MM.1S (cell line): ENCODE results near the gene GUCY1A2.

ENCODE experiments used
- DNase-seq: peaks from one replicate; pipeline ENCODE4 v3.0.0-alpha.2; 2015
- H2AFZ ChIP-seq: fragments of 300-600 bp; sonication (generic); 2 replicates; pipeline ENCODE4 v1.6.0; 2016; ENCODE audit warnings: antibody characterized with exemption, low read length
- H3F3A ChIP-seq: fragments of 300-600 bp; sonication (generic); 2 replicates; pipeline ENCODE4 v1.6.1; 2016; ENCODE audit warnings: mild to moderate bottlenecking, antibody characterized with exemption, low read length, moderate library complexity, mixed read lengths; ENCODE audit not compliant: insufficient read depth
- H3K27ac ChIP-seq: fragments of 300-600 bp; sonication (generic); 2 replicates; pipeline ENCODE4 v1.5.1; 2016; ENCODE audit warnings: mild to moderate bottlenecking, low read length
- H3K27me3 ChIP-seq: fragments of 300-600 bp; sonication (generic); replicated peaks from 2 replicates; pipeline ENCODE4 v1.6.0; 2016; ENCODE audit warnings: low read length; ENCODE audit not compliant: insufficient read depth
- H3K36me3 ChIP-seq: fragments of 300-600 bp; sonication (generic); replicated peaks from 2 replicates; pipeline ENCODE4 v1.6.1; 2016; ENCODE audit warnings: mild to moderate bottlenecking, low read length, mixed read lengths; ENCODE audit not compliant: insufficient read depth
- H3K4me1 ChIP-seq: fragments of 300-600 bp; sonication (generic); 2 replicates; pipeline ENCODE4 v1.6.1; 2016; ENCODE audit warnings: low read length, mixed read lengths
- H3K4me2 ChIP-seq: fragments of 300-600 bp; sonication (generic); 2 replicates; pipeline ENCODE4 v1.6.0; 2016; ENCODE audit warnings: low read depth, low read length
- H3K4me3 ChIP-seq: fragments of 300-600 bp; sonication (generic); 2 replicates; pipeline ENCODE4 v1.5.1; 2016; ENCODE audit warnings: low read length, mixed read lengths
- H3K79me2 ChIP-seq: fragments of 300-600 bp; sonication (generic); 2 replicates; pipeline ENCODE4 v1.6.1; 2016; ENCODE audit warnings: mixed run types, low read length, mixed read lengths
- H3K9ac ChIP-seq: fragments of 300-600 bp; sonication (generic); 2 replicates; pipeline ENCODE4 v1.6.1; 2016; ENCODE audit warnings: low read length, mixed read lengths
- H3K9me2 ChIP-seq: fragments of 300-600 bp; sonication (generic); replicated peaks from 2 replicates; pipeline ENCODE4 v1.6.1; 2016; ENCODE audit warnings: mild to moderate bottlenecking, low read length, mixed read lengths; ENCODE audit not compliant: insufficient read depth
- H3K9me3 ChIP-seq: fragments of 300-600 bp; sonication (generic); replicated peaks from 2 replicates; pipeline ENCODE4 v1.6.1; 2016; ENCODE audit warnings: mild to moderate bottlenecking, low read length, mixed read lengths; ENCODE audit not compliant: insufficient read depth
- H4K20me1 ChIP-seq: fragments of 300-600 bp; sonication (generic); 2 replicates; pipeline ENCODE4 v1.6.1; 2016; ENCODE audit warnings: mild to moderate bottlenecking, low read length, moderate library complexity, mixed read lengths; ENCODE audit not compliant: insufficient read depth
- EZH2 ChIP-seq: fragments of 300-600 bp; sonication (generic); optimal IDR thresholded peaks from 2 replicates; pipeline ENCODE3; 2017; ENCODE audit warnings: low read depth, mild to moderate bottlenecking, antibody characterized with exemption, low read length, mixed read lengths
- EZH2phosphoT487 ChIP-seq: fragments of 300-600 bp; sonication (generic); IDR thresholded peaks from 2 replicates; pipeline ENCODE4 v1.6.1; 2018; ENCODE audit warnings: antibody characterized with exemption, low read length
- TF ChIP-seq, protein P1 (sequence below): fragments of 300-600 bp; sonication (generic); IDR thresholded peaks from 2 replicates; pipeline ENCODE4 v1.5.1; 2016; ENCODE audit warnings: antibody characterized with exemption, low read length, mixed read lengths

Gene GUCY1A2

GRCh38 chr11:106627694-106628093 is 390.6 kb downstream of the GUCY1A2 start:
- Histone ChIP-seq H3K9me3 (no peaks in the 10 kb centered on the region), H3K9me2 (no peaks in the 10 kb centered on the region), H3K27me3 (no peaks in the 10 kb centered on the region), H4K20me1 (no peaks in the 10 kb centered on the region), H2AFZ (no peak overlapping the region), H3K27ac (no peak overlapping the region), H3K4me2 (no peak overlapping the region), H3K4me3 (no peak overlapping the region), H3K4me1 (no peaks in the 10 kb centered on the region), H3K79me2 (no peaks in the 10 kb centered on the region), H3K9ac (no peak overlapping the region), H3K36me3 (no peaks in the 10 kb centered on the region), H3F3A (no peaks in the 10 kb centered on the region)
- no peak for DNase-seq
- no peak for TF ChIP-seq EZH2
- TF ChIP-seq, protein P1, sequence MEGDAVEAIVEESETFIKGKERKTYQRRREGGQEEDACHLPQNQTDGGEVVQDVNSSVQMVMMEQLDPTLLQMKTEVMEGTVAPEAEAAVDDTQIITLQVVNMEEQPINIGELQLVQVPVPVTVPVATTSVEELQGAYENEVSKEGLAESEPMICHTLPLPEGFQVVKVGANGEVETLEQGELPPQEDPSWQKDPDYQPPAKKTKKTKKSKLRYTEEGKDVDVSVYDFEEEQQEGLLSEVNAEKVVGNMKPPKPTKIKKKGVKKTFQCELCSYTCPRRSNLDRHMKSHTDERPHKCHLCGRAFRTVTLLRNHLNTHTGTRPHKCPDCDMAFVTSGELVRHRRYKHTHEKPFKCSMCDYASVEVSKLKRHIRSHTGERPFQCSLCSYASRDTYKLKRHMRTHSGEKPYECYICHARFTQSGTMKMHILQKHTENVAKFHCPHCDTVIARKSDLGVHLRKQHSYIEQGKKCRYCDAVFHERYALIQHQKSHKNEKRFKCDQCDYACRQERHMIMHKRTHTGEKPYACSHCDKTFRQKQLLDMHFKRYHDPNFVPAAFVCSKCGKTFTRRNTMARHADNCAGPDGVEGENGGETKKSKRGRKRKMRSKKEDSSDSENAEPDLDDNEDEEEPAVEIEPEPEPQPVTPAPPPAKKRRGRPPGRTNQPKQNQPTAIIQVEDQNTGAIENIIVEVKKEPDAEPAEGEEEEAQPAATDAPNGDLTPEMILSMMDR = no peak
- no peak for TF ChIP-seq EZH2phosphoT487

DNA sequence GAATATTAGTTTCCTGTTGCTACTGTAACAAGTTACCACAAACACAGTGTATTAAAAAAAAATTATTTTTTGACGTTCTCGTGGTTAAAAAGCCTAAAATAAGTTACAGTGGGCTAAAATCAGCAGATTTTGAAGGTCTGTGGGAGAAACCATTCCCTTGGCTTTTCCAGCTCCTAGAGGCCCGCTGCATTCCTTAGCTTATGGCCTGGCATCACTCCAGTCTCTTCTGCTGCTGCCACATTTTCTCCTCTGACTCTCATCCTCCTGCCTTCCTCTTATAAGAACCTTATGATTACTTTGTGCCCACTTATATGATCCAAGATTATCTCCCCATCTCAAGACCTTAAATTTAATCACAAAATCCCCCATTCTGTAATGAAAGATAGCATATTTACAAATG is 392.7 kb downstream of the GUCY1A2 start:
- DNase-seq = no peak
- no peak overlapping the region for H3K4me3 ChIP-seq
- H3K4me2 ChIP-seq = no peak overlapping the region
- H2AFZ ChIP-seq = no peak overlapping the region
- no peaks in the 10 kb centered on the region for H4K20me1 ChIP-seq
- TF ChIP-seq, protein P1 = no peak
- no peaks in the 10 kb centered on the region for H3K4me1 ChIP-seq
- no peaks in the 10 kb centered on the region for H3K27me3 ChIP-seq
- H3K27ac ChIP-seq = no peak overlapping the region
- H3K9me3 ChIP-seq = no peaks in the 10 kb centered on the region
- no peaks in the 10 kb centered on the region for H3K9me2 ChIP-seq
- H3K79me2 ChIP-seq = no peaks in the 10 kb centered on the region
- no peaks in the 10 kb centered on the region for H3K36me3 ChIP-seq
- H3K9ac ChIP-seq = no peak overlapping the region
- no peaks in the 10 kb centered on the region for H3F3A ChIP-seq

GRCh38 chr11:106624377-106624776 is 393.9 kb downstream of the GUCY1A2 start:
- TF ChIP-seq EZH2phosphoT487 (no peak), EZH2 (no peak)
- TF ChIP-seq, protein P1 = no peak
- H3K9ac ChIP-seq = no peak overlapping the region
- no peaks in the 10 kb centered on the region for H3K9me3 ChIP-seq
- H2AFZ ChIP-seq = no peak overlapping the region
- H3F3A ChIP-seq = no peaks in the 10 kb centered on the region
- no peaks in the 10 kb centered on the region for H3K27me3 ChIP-seq
- no peaks in the 10 kb centered on the region for H4K20me1 ChIP-seq
- no peaks in the 10 kb centered on the region for H3K36me3 ChIP-seq
- H3K27ac ChIP-seq = no peak overlapping the region
- H3K9me2 ChIP-seq = no peaks in the 10 kb centered on the region
- DNase-seq = no peak
- H3K79me2 ChIP-seq = no peaks in the 10 kb centered on the region
- no peak overlapping the region for H3K4me2 ChIP-seq
- no peak overlapping the region for H3K4me3 ChIP-seq
- no peaks in the 10 kb centered on the region for H3K4me1 ChIP-seq
